H1 (cell line): ENCODE results near the gene ELAVL2. TPM values are rescaled to one million over a fixed set of nuclear protein-coding genes. Genes with fewer than 3 reads are reported as not detected.

Experiments used
- CTCF ChIA-PET: fragments of 300-600 bp; sonication (Branson Sonifier 250); formaldehyde crosslinking; loops from one replicate; lab custom pipeline; 2021; ENCODE audit not compliant: partially characterized antibody; lab: Charles Lee
- POLR2A ChIA-PET: fragments of 300-600 bp; sonication (Branson Sonifier 250); formaldehyde crosslinking; loops from one replicate; lab custom pipeline; 2021; ENCODE audit warnings: inconsistent platforms; ENCODE audit not compliant: partially characterized antibody; lab: Charles Lee
- DNase-seq, 2 experiments: peaks; one replicate each; pipeline versions ENCODE4 v3.0.0 to v3.0.0-alpha.2; 2010 to 2022; ENCODE audit warnings: low spot score in 2 of 2, low read depth in 1 of 2, mixed read lengths in 1 of 2
- FAIRE-seq: peaks from 2 replicates; lab custom pipeline; 2011; peaks lifted over from hg19 to GRCh38; lab: Jason Lieb, UNC
- H2AFZ ChIP-seq: 2 replicates; pipeline ENCODE4 v1.8.1; 2012; ENCODE audit warnings: low read length, inconsistent platforms
- H2AK5ac ChIP-seq: 2 replicates; pipeline ENCODE4 v1.6.1; 2013; ENCODE audit warnings: low read depth, low read length
- H2BK120ac ChIP-seq: replicated peaks from 2 replicates; pipeline ENCODE3; 2013; ENCODE audit warnings: low read depth, low read length, inconsistent platforms
- H2BK12ac ChIP-seq: 2 replicates; pipeline ENCODE4 v1.6.1; 2013; ENCODE audit warnings: low read depth, low read length
- H2BK15ac ChIP-seq: 2 replicates; pipeline ENCODE4 v1.6.1; 2013; ENCODE audit warnings: low read length
- H2BK20ac ChIP-seq: 2 replicates; pipeline ENCODE4 v1.6.1; 2013; ENCODE audit warnings: low read length
- H2BK5ac ChIP-seq: 2 replicates; pipeline ENCODE4 v1.6.1; 2013; ENCODE audit warnings: low read depth, low read length
- H3K14ac ChIP-seq: 2 replicates; pipeline ENCODE4 v1.6.1; 2013; ENCODE audit warnings: inconsistent platforms; ENCODE audit not compliant: insufficient read length
- H3K18ac ChIP-seq: 2 replicates; pipeline ENCODE4 v1.6.1; 2013; ENCODE audit warnings: low read length; ENCODE audit errors: extremely low read depth
- H3K23ac ChIP-seq: 2 replicates; pipeline ENCODE4 v1.6.1; 2013; ENCODE audit warnings: inconsistent platforms; ENCODE audit not compliant: insufficient read length
- H3K23me2 ChIP-seq: 2 replicates; pipeline ENCODE4 v1.6.1; 2013; ENCODE audit warnings: low read depth, low read length
- H3K27ac ChIP-seq: 2 replicates; pipeline ENCODE4 v1.6.1; 2011; ENCODE audit warnings: low read depth, low read length, inconsistent platforms
- H3K27me3 ChIP-seq, 4 experiments: replicated peaks in 1 of 4; 1 replicate in 1 of 4; 2 replicates in 3 of 4; pipeline versions ENCODE4 v1.6.1 to v1.8.1; 2011 to 2013; ENCODE audit warnings: low read length in 3 of 4, mild to moderate bottlenecking in 3 of 4, inconsistent platforms in 2 of 4, mixed read lengths in 2 of 4, moderate library complexity in 1 of 4; ENCODE audit not compliant: control insufficient read depth in 3 of 4, insufficient read depth in 3 of 4; ENCODE audit errors: extremely low read depth in 1 of 4
- H3K36me3 ChIP-seq, 4 experiments: 2 replicates each; pipeline versions ENCODE4 v1.6.1 to v1.8.1; 2011 to 2013; ENCODE audit warnings: mild to moderate bottlenecking in 4 of 4, low read length in 3 of 4, moderate library complexity in 2 of 4, control low read depth in 1 of 4, inconsistent platforms in 1 of 4; ENCODE audit not compliant: insufficient read depth in 4 of 4, control insufficient read depth in 2 of 4
- H3K4ac ChIP-seq: replicated peaks from 2 replicates; pipeline ENCODE3; 2013; ENCODE audit warnings: low read length, low read depth, mixed read lengths, inconsistent platforms; ENCODE audit not compliant: insufficient read length
- H3K4me1 ChIP-seq, 4 experiments: replicated peaks in 1 of 4; 1 replicate in 1 of 4; 2 replicates in 3 of 4; pipeline versions ENCODE4 v1.6.1 to v1.8.1; 2011 to 2013; ENCODE audit warnings: low read length in 3 of 4, inconsistent platforms in 2 of 4, mixed read lengths in 1 of 4; ENCODE audit not compliant: insufficient read depth in 4 of 4, control insufficient read depth in 3 of 4
- H3K4me2 ChIP-seq, 2 experiments: 2 replicates each; pipeline versions ENCODE4 v1.6.1 to v1.8.1; 2011 to 2013; ENCODE audit warnings: low read depth in 2 of 2, low read length in 2 of 2, control low read depth in 1 of 2, inconsistent platforms in 1 of 2, mild to moderate bottlenecking in 1 of 2; ENCODE audit not compliant: insufficient read depth in 1 of 2
- H3K4me3 ChIP-seq, 4 experiments: fragments of 200-600, 300-600 bp in 1 of 4; sonication (generic), shearing (Covaris generic), sonication (Bioruptor Twin) in 1 of 4; 2 replicates each; pipeline versions ENCODE4 v1.5.1 to v1.8.1; 2011 to 2016; ENCODE audit warnings: low read length in 4 of 4, low read depth in 3 of 4, control low read depth in 2 of 4, inconsistent platforms in 2 of 4, mild to moderate bottlenecking in 2 of 4, mixed read lengths in 1 of 4, moderate library complexity in 1 of 4; ENCODE audit not compliant: insufficient read depth in 2 of 4; ENCODE audit errors: extremely low read depth in 1 of 4
- H3K56ac ChIP-seq: replicated peaks from 2 replicates; pipeline ENCODE3; 2013; ENCODE audit warnings: low read depth, mild to moderate bottlenecking, mixed read lengths, low read length, inconsistent platforms; ENCODE audit not compliant: insufficient read length
- H3K79me1 ChIP-seq: 2 replicates; pipeline ENCODE4 v1.6.1; 2013; ENCODE audit warnings: low read depth, low read length, control low read depth
- H3K79me2 ChIP-seq, 2 experiments: 2 replicates each; pipeline versions ENCODE4 v1.6.1 to v1.8.1; 2012 to 2013; ENCODE audit warnings: low read length in 2 of 2, mild to moderate bottlenecking in 2 of 2, inconsistent platforms in 1 of 2; ENCODE audit not compliant: insufficient read depth in 2 of 2, control insufficient read depth in 1 of 2
- H3K9ac ChIP-seq, 4 experiments: replicated peaks in 1 of 4; 1 replicate in 1 of 4; 2 replicates in 3 of 4; pipeline versions ENCODE4 v1.6.1 to v1.8.1; 2011 to 2013; ENCODE audit warnings: low read depth in 3 of 4, low read length in 3 of 4, control low read depth in 2 of 4, mild to moderate bottlenecking in 2 of 4, moderate library complexity in 2 of 4, inconsistent platforms in 1 of 4; ENCODE audit errors: extremely low read depth in 1 of 4
- H3K9me3 ChIP-seq, 2 experiments: 2 replicates each; pipeline versions ENCODE4 v1.6.1 to v1.8.1; 2012 to 2013; ENCODE audit warnings: mild to moderate bottlenecking in 2 of 2, moderate library complexity in 2 of 2, control low read depth in 1 of 2, inconsistent platforms in 1 of 2, low read depth in 1 of 2, low read length in 1 of 2, mixed read lengths in 1 of 2; ENCODE audit not compliant: insufficient read depth in 2 of 2
- H4K20me1 ChIP-seq, 2 experiments: replicated peaks in 1 of 2; 2 replicates each; pipeline versions ENCODE3 to v1.8.1; 2011 to 2013; ENCODE audit warnings: inconsistent platforms in 2 of 2, low read length in 2 of 2, mild to moderate bottlenecking in 1 of 2; ENCODE audit not compliant: insufficient read depth in 2 of 2, control insufficient read depth in 1 of 2
- H4K5ac ChIP-seq: 2 replicates; pipeline ENCODE4 v1.6.1; 2013; ENCODE audit warnings: low read length, low read depth, mixed read lengths, inconsistent platforms; ENCODE audit not compliant: insufficient read length
- H4K8ac ChIP-seq: 2 replicates; pipeline ENCODE4 v1.8.0; 2013; ENCODE audit warnings: mild to moderate bottlenecking, moderate library complexity, low read length, inconsistent platforms; ENCODE audit not compliant: insufficient read depth; ENCODE audit errors: extremely low read depth
- H4K91ac ChIP-seq: replicated peaks from 2 replicates; pipeline ENCODE3; 2013; ENCODE audit warnings: low read length, mixed read lengths, inconsistent platforms; ENCODE audit not compliant: insufficient read length
- JUND ChIP-seq: IDR thresholded peaks from 2 replicates; pipeline ENCODE4 v1.6.1; 2011; ENCODE audit warnings: mild to moderate bottlenecking, improper control_type of control experiment, low read length
- RNF2 ChIP-seq: fragments of 200-900, 300-1000 bp; sonication (generic); IDR thresholded peaks from 2 replicates; pipeline ENCODE4 v1.7.1; 2016; ENCODE audit warnings: borderline replicate concordance, low read depth, mild to moderate bottlenecking, antibody characterized with exemption, low read length; ENCODE audit not compliant: poor library complexity, severe bottlenecking; ENCODE audit errors: missing control alignments
- YY1 ChIP-seq: IDR thresholded peaks from 2 replicates; pipeline ENCODE4 v1.6.1; 2011; ENCODE audit warnings: low read depth, mild to moderate bottlenecking, low read length
- WGBS, 2 experiments: shearing (Covaris generic) in 1 of 2; methylation state at CpG; one replicate each; pipeline versions ENCODE4 v1.1.6 to v1.1.7; 2013 to 2015; ENCODE audit warnings: low lambda C conversion rate in 2 of 2, mixed read lengths in 2 of 2, inconsistent platforms in 1 of 2, low coverage in 1 of 2, missing lambda C conversion rate in 1 of 2; ENCODE audit not compliant: insufficient replicate concordance in 2 of 2, insufficient coverage in 1 of 2, insufficient read length in 1 of 2; ENCODE audit errors: extremely low coverage in 1 of 2, missing lambda C conversion rate in 1 of 2; 5-methylcytosine and 5-hydroxymethylcytosine counted together
- polyA plus RNA-seq, 7 experiments: library from polyadenylated mRNA; depleted of rRNA in 3 of 7; stranded (reverse) in 5 of 7; unstranded in 2 of 7; fragments of >200 nt in 5 of 7; fragments of 200-250 nt in 2 of 7; gene quantifications; 1 replicate in 5 of 7; 2 replicates in 1 of 7; 4 replicates in 1 of 7; pipeline versions ENCODE4 v1.2.1 to v1.2.3, GENCODE V29; 2011 to 2013; ENCODE audit warnings: missing spikeins in 2 of 7, mixed read lengths in 2 of 7
- total RNA-seq: library from RNA; stranded (reverse); fragmentation: NEBNext Ultra II Directional; extraction: Animal tissue kit (Norgen Biotek cat#: 25700); gene quantifications from 2 replicates; pipeline ENCODE4 v1.2.1, GENCODE V29; 2021

Gene ELAVL2
- total and polyA plus RNA-seq, 2 of the 8 experiments (the other 6 are each of a cell fraction or from before 2014, with no cell fraction given) = 4.9 to 21.9 TPM

DNA sequence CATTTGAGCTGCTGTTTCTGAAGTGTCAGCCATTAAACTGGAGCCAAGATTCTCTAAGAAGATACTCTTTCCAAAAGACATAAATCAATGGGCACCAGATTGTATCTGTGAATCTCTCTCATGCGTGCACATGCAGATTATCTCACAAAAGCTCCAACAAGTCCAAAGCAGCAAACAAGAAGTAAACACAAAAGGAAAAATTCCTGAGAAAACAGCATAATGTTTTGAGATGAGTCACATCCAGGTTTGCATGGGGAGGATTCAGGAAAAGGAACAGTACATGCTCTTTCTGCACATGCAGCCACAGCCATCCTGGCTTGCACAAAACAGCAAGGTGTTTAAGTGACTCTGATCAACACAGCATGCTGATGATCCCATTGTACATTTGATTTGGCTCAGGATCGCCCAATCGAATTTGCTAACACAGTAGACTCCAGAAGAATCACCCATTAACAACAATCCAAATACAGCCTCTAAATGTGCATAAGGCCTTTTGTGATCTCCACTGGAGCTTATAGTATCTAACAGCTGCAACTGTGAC is 143.1 kb downstream of the ELAVL2 start:
- peak overlapping the region; percentile 90 for H2BK12ac ChIP-seq
- no peaks in the 10 kb centered on the region for H4K20me1 ChIP-seq
- H3K4me1 ChIP-seq = peaks cover 5 to 39% (median 12%) of the 10 kb centered on the region in 4 experiments; a peak in 6 of 7 replicates
- H2BK120ac ChIP-seq = no peak overlapping the region
- CTCF ChIA-PET = interaction anchor here (0.8 kb wide), 1 partner anchor 18 kb away, joined by 3 read pairs; no protein-coding TSS in a partner anchor
- peak overlapping the region; percentile 87; the same call in 1 of the 2 replicates for H2AK5ac ChIP-seq
- FAIRE-seq = no peak
- no peak overlapping the region for H3K4ac ChIP-seq
- H3K14ac ChIP-seq = no peak overlapping the region
- 93% methylated on average over 3 of the region's 3 CpGs; no CpG with 5 or more reads in 1 of the 2 experiments for WGBS, 2 experiments
- H3K23ac ChIP-seq = no peak overlapping the region
- H3K56ac ChIP-seq = no peak overlapping the region
- no peaks in the 10 kb centered on the region for H3K9me3 ChIP-seq
- H3K4me3 ChIP-seq = no peak overlapping the region
- no peaks in the 10 kb centered on the region; the same call in 1 of the 2 replicates for H3K79me1 ChIP-seq
- no peak overlapping the region for H2AFZ ChIP-seq
- no peak overlapping the region for H2BK15ac ChIP-seq
- peaks cover 0 to 3% of the 10 kb centered on the region in 2 experiments; a peak in 1 of 4 replicates for H3K79me2 ChIP-seq
- TF ChIP-seq JUND = no peak
- no peak for TF ChIP-seq YY1
- no peak for TF ChIP-seq RNF2
- no peak overlapping the region for H3K9ac ChIP-seq
- no peak overlapping the region for H4K8ac ChIP-seq
- peak overlapping the region; percentile 67 for H2BK5ac ChIP-seq
- H3K18ac ChIP-seq = peak overlapping the region; percentile 65; the same call in 1 of the 2 replicates
- POLR2A ChIA-PET = interaction anchor here (2.1 to 2.9 kb wide), 2 partner anchors 13 to 138 kb away, joined by 5 to 12 read pairs; no protein-coding TSS in a partner anchor
- H4K91ac ChIP-seq = no peak overlapping the region
- no peaks in the 10 kb centered on the region; a peak in 4 of 8 replicates for H3K36me3 ChIP-seq
- H3K4me2 ChIP-seq = peak overlapping the region in 1 of 2 experiments; percentile 59; a peak in 2 of 4 replicates
- no peaks in the 10 kb centered on the region for H3K23me2 ChIP-seq
- no peak for DNase-seq
- no peaks in the 10 kb centered on the region for H3K27me3 ChIP-seq
- H4K5ac ChIP-seq = no peak overlapping the region
- H2BK20ac ChIP-seq = peak overlapping the region; percentile 94
- peak overlapping the region; percentile 52; the same call in 1 of the 2 replicates for H3K27ac ChIP-seq
